GM12878 (cell line): ENCODE data around the gene INHBC. TPM values are rescaled to one million over a fixed set of nuclear protein-coding genes. Genes with fewer than 3 reads are reported as not detected.

ENCODE experiments used
- ATAC-seq: fragments of 200-7000 bp; cut with Tn5 transposase; 3 replicates; pipeline ENCODE4 v1.9.1; 2020; ENCODE audit warnings: mild to moderate bottlenecking, moderate library complexity
- BruUV-seq: library from RNA; stranded (reverse); fragments of 400-500 nt; replicated peaks from 2 replicates; lab custom pipeline; 2021; lab: Mats Ljungman, UMichigan
- CTCF ChIA-PET: fragments of 300-600 bp; sonication (Branson Sonifier 250); formaldehyde crosslinking; extraction: SDS; loops from one replicate; lab custom pipeline; 2021; ENCODE audit warnings: inconsistent platforms; lab: Yijun Ruan, JAX
- POLR2A ChIA-PET: fragments of 350-600 bp; formaldehyde crosslinking; extraction: SDS; loops from one replicate; lab custom pipeline; 2021; ENCODE audit warnings: inconsistent platforms; lab: Charles Lee
- RAD21 ChIA-PET: fragments of 300-600 bp; sonication (Branson Sonifier 250); formaldehyde crosslinking; loops from one replicate; lab custom pipeline; 2023; ENCODE audit warnings: antibody characterized with exemption; ENCODE audit not compliant: unreplicated experiment; lab: Charles Lee
- SMC1A ChIA-PET: fragments of 300-600 bp; sonication (Branson Sonifier 250); formaldehyde crosslinking; loops from one replicate; lab custom pipeline; 2023; ENCODE audit not compliant: unreplicated experiment, uncharacterized antibody; lab: Charles Lee
- DNase-seq: peaks from one replicate; pipeline ENCODE4 v3.0.0-alpha.2; 2011; ENCODE audit warnings: low read depth, low spot score
- FAIRE-seq: peaks from 3 replicates; lab custom pipeline; 2011; peaks lifted over from hg19 to GRCh38; lab: Jason Lieb, UNC
- H2AFZ ChIP-seq: 2 replicates; pipeline ENCODE4 v1.6.0; 2011; ENCODE audit warnings: low read depth, low read length, control low read depth; ENCODE audit not compliant: control insufficient read depth
- H3K27ac ChIP-seq: 2 replicates; pipeline ENCODE4 v1.5.1; 2011; ENCODE audit warnings: control low read depth; ENCODE audit not compliant: control insufficient read depth, insufficient read depth
- H3K27me3 ChIP-seq, 2 experiments: replicated peaks in 1 of 2; 2 replicates each; pipeline versions ENCODE4 v1.6.0 to v1.6.1; 2011; ENCODE audit warnings: low read length in 1 of 2; ENCODE audit not compliant: control insufficient read depth in 2 of 2, insufficient read depth in 2 of 2
- H3K36me3 ChIP-seq, 2 experiments: 2 replicates each; pipeline ENCODE4 v1.5.1; 2011; ENCODE audit warnings: low read length in 1 of 2; ENCODE audit not compliant: control insufficient read depth in 2 of 2, insufficient read depth in 2 of 2
- H3K4me1 ChIP-seq: 2 replicates; pipeline ENCODE4 v1.6.1; 2011; ENCODE audit warnings: mild to moderate bottlenecking, low read length, moderate library complexity, mixed read lengths; ENCODE audit not compliant: control insufficient read depth, insufficient read depth
- H3K4me2 ChIP-seq: 2 replicates; pipeline ENCODE4 v1.6.0; 2011; ENCODE audit warnings: control low read depth; ENCODE audit not compliant: control insufficient read depth, insufficient read depth
- H3K4me3 ChIP-seq: fragments of 200-600 bp; sonication (generic); 2 replicates; pipeline ENCODE4 v1.5.1; 2016
- H3K79me2 ChIP-seq: 2 replicates; pipeline ENCODE4 v1.6.0; 2011; ENCODE audit warnings: low read length; ENCODE audit not compliant: control insufficient read depth, insufficient read depth
- H3K9ac ChIP-seq: 2 replicates; pipeline ENCODE4 v1.8.0; 2011; ENCODE audit warnings: low read length, control low read depth, mixed read lengths; ENCODE audit not compliant: control insufficient read depth, insufficient read depth
- H3K9me3 ChIP-seq: replicated peaks from 3 replicates; pipeline ENCODE4 v1.5.1; 2011; ENCODE audit warnings: mild to moderate bottlenecking, low read length; ENCODE audit not compliant: control insufficient read depth, insufficient read depth
- H4K20me1 ChIP-seq: 2 replicates; pipeline ENCODE4 v1.6.0; 2011; ENCODE audit not compliant: control insufficient read depth, insufficient read depth
- BHLHE40 ChIP-seq, 2 experiments: fragments of 450-650 bp in 1 of 2; IDR thresholded peaks; 2 replicates each; pipeline ENCODE4 v1.6.1; 2011 to 2017; ENCODE audit warnings: low read depth in 2 of 2, borderline replicate concordance in 1 of 2, improper control_type of control experiment in 1 of 2, low read length in 1 of 2, mild to moderate bottlenecking in 1 of 2
- CHD4 ChIP-seq: fragments of 200-600 bp; sonication (generic); IDR thresholded peaks from 2 replicates; pipeline ENCODE4 v1.6.1; 2016; ENCODE audit warnings: mild to moderate bottlenecking
- MTA3 ChIP-seq: IDR thresholded peaks from 2 replicates; pipeline ENCODE4 v1.6.1; 2012; ENCODE audit warnings: low read length, inconsistent platforms, borderline replicate concordance
- NFIC ChIP-seq: IDR thresholded peaks from 2 replicates; pipeline ENCODE4 v1.6.1; 2012; ENCODE audit warnings: low read depth, mild to moderate bottlenecking, inconsistent platforms, low read length, moderate library complexity
- SP1 ChIP-seq: IDR thresholded peaks from one replicate; pipeline ENCODE4 v1.6.1; 2011; ENCODE audit warnings: low read depth, low read length
- ZNF274 ChIP-seq: IDR thresholded peaks from one replicate; pipeline ENCODE4 v1.8.0; 2011; ENCODE audit not compliant: insufficient read length, insufficient read depth
- ZNF384 ChIP-seq: IDR thresholded peaks from 2 replicates; pipeline ENCODE4 v1.6.1; 2012; ENCODE audit warnings: low read depth, mild to moderate bottlenecking, low read length, improper control_type of control experiment, borderline replicate concordance
- WGBS: methylation state at CpG from one replicate; pipeline ENCODE4 v1.1.6; 2016; ENCODE audit warnings: low lambda C conversion rate; ENCODE audit not compliant: insufficient replicate concordance, insufficient coverage; ENCODE audit errors: missing lambda C conversion rate; 5-methylcytosine and 5-hydroxymethylcytosine counted together
- in situ Hi-C: fragments of 300-500 bp; cut with MboI; formaldehyde crosslinking; loops from 9 replicates; pipeline ENCODE4 v1.14.3; 2018; ENCODE audit warnings: mixed read lengths
- intact Hi-C: fragments of 100-400 bp; cut with micrococcal nuclease; formaldehyde crosslinking; loops from one replicate; pipeline ENCODE4 v1.14.2; 2022; ENCODE audit not compliant: unreplicated experiment
- polyA plus RNA-seq, 11 experiments: library from polyadenylated mRNA; depleted of rRNA in 4 of 11; unstranded in 6 of 11; stranded (reverse) in 5 of 11; fragments of >200 nt; fragmentation: Nextera tagmentation in 4 of 11; fragmentation: Illumina TruSeq in 1 of 11; extraction: Ambion mirVana in 4 of 11; extraction: Trizol in 1 of 11; gene quantifications; 1 replicate in 1 of 11; 2 replicates in 10 of 11; pipeline versions ENCODE4 v1.2.1 to v1.2.3, GENCODE V29; 2011 to 2016; ENCODE audit warnings: inconsistent platforms in 2 of 11, missing spikeins in 2 of 11, low read depth in 1 of 11
- total RNA-seq, 4 experiments: library from RNA; depleted of rRNA in 3 of 4; stranded (reverse); fragments of >200 nt in 3 of 4; fragmentation: Illumina TruSeq in 1 of 4; extraction: Trizol in 1 of 4; gene quantifications; 2 replicates each; pipeline versions ENCODE4 v1.2.1 to v1.2.3, GENCODE V29; 2013 to 2021
- TF ChIP-seq, protein P1 (sequence below): fragments of 450-650 bp; IDR thresholded peaks from 2 replicates; pipeline ENCODE4 v1.6.1; 2018; ENCODE audit warnings: mild to moderate bottlenecking, low read depth, moderate library complexity; ENCODE audit not compliant: partially characterized antibody
- TF ChIP-seq, protein P2 (sequence below): fragments of 450-650 bp; IDR thresholded peaks from 2 replicates; pipeline ENCODE4 v1.6.1; 2017; ENCODE audit warnings: mild to moderate bottlenecking, moderate library complexity
- TF ChIP-seq, protein P3 (sequence below): fragments of 150-350 bp; IDR thresholded peaks from 2 replicates; pipeline ENCODE4 v1.6.1; 2016; ENCODE audit warnings: low read depth, low read length

Gene INHBC
- total and polyA plus RNA-seq, 10 of the 15 experiments (the other 5 are each of a cell fraction or from before 2014, with no cell fraction given), result 0.04 to 0.22 (median 0.13) TPM; not detected in 5

GRCh38 chr12:57475271-57476161, 40.9 kb downstream of the INHBC start:
- FAIRE-seq (no peak), ATAC-seq (peak; percentile 8), DNase-seq (no peak)
- Histone ChIP-seq H2AFZ (peak overlapping the region; percentile 80), H3K9me3 (no peaks in the 10 kb centered on the region), H3K36me3 (peaks cover 1 to 25% of the 10 kb centered on the region in 2 experiments), H3K9ac (peak overlapping the region; percentile 74), H4K20me1 (no peaks in the 10 kb centered on the region), H3K4me3 (peak overlapping the region; percentile 92), H3K4me1 (peaks cover 31% of the 10 kb centered on the region), H3K27me3 (no peaks in the 10 kb centered on the region), H3K79me2 (peaks cover 44% of the 10 kb centered on the region), H3K27ac (peak overlapping the region; percentile 85), H3K4me2 (peak overlapping the region; percentile 99)
- POLR2A ChIA-PET, result interaction anchor here (0.7 to 2.5 kb wide), 9 partner anchors 9 to 246 kb away, joined by 3 to 16 read pairs (median 6); partner anchors contain the start of genes DCTN2, DDIT3, INHBE and SHMT2
- CTCF ChIA-PET, result interaction anchor here (0.5 to 8.1 kb wide), 9 partner anchors 10 to 233 kb away, joined by 3 to 114 read pairs (median 9); partner anchors contain the start of genes DDIT3, GLI1 and INHBE
- BruUV-seq, result no TSS peak
- WGBS, result 61% methylated on average over 67 of the region's 84 CpGs
- SMC1A ChIA-PET, result interaction anchor here (2.2 kb wide), 3 partner anchors 13 to 49 kb away, joined by 9 to 18 read pairs (median 10); partner anchors contain the start of gene GLI1
- RAD21 ChIA-PET, result interaction anchor here (1.0 kb wide), 1 partner anchor 99 kb away, joined by 3 read pairs; no protein-coding TSS in a partner anchor
- in situ Hi-C loops, result no loop called here
- intact Hi-C loops, result loop anchor here (5.0 to 10.0 kb wide), 2 partner anchors 47 to 279 kb away; partner anchors contain the start of genes CDK4, DDIT3, MARCHF9 and MBD6
- no peak for TF ChIP-seq ZNF274
- peak; percentile 3 for TF ChIP-seq SP1
- TF ChIP-seq BHLHE40 (IDR thresholded peaks at IDR 0.05; ENCODE audit: borderline replicate concordance in 1 of 2, low read depth in 2 of 2, low read length in 1 of 2), result peak; percentile 79 to 96
- TF ChIP-seq, protein P1, sequence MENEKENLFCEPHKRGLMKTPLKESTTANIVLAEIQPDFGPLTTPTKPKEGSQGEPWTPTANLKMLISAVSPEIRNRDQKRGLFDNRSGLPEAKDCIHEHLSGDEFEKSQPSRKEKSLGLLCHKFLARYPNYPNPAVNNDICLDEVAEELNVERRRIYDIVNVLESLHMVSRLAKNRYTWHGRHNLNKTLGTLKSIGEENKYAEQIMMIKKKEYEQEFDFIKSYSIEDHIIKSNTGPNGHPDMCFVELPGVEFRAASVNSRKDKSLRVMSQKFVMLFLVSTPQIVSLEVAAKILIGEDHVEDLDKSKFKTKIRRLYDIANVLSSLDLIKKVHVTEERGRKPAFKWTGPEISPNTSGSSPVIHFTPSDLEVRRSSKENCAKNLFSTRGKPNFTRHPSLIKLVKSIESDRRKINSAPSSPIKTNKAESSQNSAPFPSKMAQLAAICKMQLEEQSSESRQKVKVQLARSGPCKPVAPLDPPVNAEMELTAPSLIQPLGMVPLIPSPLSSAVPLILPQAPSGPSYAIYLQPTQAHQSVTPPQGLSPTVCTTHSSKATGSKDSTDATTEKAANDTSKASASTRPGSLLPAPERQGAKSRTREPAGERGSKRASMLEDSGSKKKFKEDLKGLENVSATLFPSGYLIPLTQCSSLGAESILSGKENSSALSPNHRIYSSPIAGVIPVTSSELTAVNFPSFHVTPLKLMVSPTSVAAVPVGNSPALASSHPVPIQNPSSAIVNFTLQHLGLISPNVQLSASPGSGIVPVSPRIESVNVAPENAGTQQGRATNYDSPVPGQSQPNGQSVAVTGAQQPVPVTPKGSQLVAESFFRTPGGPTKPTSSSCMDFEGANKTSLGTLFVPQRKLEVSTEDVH, result no peak
- TF ChIP-seq CHD4, result no peak
- TF ChIP-seq, protein P2, sequence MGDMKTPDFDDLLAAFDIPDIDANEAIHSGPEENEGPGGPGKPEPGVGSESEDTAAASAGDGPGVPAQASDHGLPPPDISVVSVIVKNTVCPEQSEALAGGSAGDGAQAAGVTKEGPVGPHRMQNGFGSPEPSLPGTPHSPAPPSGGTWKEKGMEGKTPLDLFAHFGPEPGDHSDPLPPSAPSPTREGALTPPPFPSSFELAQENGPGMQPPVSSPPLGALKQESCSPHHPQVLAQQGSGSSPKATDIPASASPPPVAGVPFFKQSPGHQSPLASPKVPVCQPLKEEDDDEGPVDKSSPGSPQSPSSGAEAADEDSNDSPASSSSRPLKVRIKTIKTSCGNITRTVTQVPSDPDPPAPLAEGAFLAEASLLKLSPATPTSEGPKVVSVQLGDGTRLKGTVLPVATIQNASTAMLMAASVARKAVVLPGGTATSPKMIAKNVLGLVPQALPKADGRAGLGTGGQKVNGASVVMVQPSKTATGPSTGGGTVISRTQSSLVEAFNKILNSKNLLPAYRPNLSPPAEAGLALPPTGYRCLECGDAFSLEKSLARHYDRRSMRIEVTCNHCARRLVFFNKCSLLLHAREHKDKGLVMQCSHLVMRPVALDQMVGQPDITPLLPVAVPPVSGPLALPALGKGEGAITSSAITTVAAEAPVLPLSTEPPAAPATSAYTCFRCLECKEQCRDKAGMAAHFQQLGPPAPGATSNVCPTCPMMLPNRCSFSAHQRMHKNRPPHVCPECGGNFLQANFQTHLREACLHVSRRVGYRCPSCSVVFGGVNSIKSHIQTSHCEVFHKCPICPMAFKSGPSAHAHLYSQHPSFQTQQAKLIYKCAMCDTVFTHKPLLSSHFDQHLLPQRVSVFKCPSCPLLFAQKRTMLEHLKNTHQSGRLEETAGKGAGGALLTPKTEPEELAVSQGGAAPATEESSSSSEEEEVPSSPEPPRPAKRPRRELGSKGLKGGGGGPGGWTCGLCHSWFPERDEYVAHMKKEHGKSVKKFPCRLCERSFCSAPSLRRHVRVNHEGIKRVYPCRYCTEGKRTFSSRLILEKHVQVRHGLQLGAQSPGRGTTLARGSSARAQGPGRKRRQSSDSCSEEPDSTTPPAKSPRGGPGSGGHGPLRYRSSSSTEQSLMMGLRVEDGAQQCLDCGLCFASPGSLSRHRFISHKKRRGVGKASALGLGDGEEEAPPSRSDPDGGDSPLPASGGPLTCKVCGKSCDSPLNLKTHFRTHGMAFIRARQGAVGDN, result no peak
- TF ChIP-seq, protein P3, sequence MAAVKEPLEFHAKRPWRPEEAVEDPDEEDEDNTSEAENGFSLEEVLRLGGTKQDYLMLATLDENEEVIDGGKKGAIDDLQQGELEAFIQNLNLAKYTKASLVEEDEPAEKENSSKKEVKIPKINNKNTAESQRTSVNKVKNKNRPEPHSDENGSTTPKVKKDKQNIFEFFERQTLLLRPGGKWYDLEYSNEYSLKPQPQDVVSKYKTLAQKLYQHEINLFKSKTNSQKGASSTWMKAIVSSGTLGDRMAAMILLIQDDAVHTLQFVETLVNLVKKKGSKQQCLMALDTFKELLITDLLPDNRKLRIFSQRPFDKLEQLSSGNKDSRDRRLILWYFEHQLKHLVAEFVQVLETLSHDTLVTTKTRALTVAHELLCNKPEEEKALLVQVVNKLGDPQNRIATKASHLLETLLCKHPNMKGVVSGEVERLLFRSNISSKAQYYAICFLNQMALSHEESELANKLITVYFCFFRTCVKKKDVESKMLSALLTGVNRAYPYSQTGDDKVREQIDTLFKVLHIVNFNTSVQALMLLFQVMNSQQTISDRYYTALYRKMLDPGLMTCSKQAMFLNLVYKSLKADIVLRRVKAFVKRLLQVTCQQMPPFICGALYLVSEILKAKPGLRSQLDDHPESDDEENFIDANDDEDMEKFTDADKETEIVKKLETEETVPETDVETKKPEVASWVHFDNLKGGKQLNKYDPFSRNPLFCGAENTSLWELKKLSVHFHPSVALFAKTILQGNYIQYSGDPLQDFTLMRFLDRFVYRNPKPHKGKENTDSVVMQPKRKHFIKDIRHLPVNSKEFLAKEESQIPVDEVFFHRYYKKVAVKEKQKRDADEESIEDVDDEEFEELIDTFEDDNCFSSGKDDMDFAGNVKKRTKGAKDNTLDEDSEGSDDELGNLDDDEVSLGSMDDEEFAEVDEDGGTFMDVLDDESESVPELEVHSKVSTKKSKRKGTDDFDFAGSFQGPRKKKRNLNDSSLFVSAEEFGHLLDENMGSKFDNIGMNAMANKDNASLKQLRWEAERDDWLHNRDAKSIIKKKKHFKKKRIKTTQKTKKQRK, result no peak
- no peak for TF ChIP-seq ZNF384
- no peak for TF ChIP-seq MTA3
- TF ChIP-seq NFIC, result no peak
